AG09309 (cell line): Measurements from ENCODE around the gene LIME1.
A peak's percentile ranks its signal among the peaks of the same experiment; 100 is the strongest.

Source experiments
- DNase-seq: peaks from one replicate; pipeline ENCODE4 v3.0.0-alpha.2; 2010; ENCODE audit warnings: low read depth
- H3K4me3 ChIP-seq: 2 replicates; pipeline ENCODE4 v1.5.1; 2011; ENCODE audit warnings: mild to moderate bottlenecking, low read depth, low read length, moderate library complexity; ENCODE audit not compliant: control insufficient read depth
- TF ChIP-seq, protein P1 (sequence below): IDR thresholded peaks from 2 replicates; pipeline ENCODE4 v1.5.1; 2011; ENCODE audit warnings: mild to moderate bottlenecking, low read depth, low read length, inconsistent platforms; ENCODE audit not compliant: insufficient read depth, control insufficient read depth; ENCODE audit errors: missing control alignments

Gene LIME1

DNA sequence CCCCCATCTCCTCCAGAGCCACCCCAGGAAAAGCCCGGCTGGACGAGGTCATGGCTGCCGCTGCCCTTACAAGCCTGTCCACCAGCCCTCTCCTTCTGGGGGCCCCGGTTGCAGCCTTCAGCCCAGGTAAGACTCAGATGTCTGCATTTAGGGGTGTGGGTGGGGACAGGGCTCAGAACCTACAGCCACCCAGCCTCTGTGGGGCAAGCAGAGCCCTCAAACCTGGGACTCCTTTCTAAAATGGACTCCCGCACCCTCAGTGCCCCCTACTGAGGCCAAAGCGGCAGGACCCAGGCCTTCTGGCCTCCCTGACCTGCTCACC, 4.9 kb downstream of the LIME1 start:
- TF ChIP-seq, protein P1, sequence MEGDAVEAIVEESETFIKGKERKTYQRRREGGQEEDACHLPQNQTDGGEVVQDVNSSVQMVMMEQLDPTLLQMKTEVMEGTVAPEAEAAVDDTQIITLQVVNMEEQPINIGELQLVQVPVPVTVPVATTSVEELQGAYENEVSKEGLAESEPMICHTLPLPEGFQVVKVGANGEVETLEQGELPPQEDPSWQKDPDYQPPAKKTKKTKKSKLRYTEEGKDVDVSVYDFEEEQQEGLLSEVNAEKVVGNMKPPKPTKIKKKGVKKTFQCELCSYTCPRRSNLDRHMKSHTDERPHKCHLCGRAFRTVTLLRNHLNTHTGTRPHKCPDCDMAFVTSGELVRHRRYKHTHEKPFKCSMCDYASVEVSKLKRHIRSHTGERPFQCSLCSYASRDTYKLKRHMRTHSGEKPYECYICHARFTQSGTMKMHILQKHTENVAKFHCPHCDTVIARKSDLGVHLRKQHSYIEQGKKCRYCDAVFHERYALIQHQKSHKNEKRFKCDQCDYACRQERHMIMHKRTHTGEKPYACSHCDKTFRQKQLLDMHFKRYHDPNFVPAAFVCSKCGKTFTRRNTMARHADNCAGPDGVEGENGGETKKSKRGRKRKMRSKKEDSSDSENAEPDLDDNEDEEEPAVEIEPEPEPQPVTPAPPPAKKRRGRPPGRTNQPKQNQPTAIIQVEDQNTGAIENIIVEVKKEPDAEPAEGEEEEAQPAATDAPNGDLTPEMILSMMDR: no peak
- H3K4me3 ChIP-seq: peak overlapping the region; percentile 77
- DNase-seq: no peak

- DNase-seq: no peak
- TF ChIP-seq, protein P1: no peak
- H3K4me3 ChIP-seq: peak overlapping the region; percentile 77
These were observed 5.4 kb downstream of the LIME1 start for GRCh38 chr20:63741676-63742380.

DNA sequence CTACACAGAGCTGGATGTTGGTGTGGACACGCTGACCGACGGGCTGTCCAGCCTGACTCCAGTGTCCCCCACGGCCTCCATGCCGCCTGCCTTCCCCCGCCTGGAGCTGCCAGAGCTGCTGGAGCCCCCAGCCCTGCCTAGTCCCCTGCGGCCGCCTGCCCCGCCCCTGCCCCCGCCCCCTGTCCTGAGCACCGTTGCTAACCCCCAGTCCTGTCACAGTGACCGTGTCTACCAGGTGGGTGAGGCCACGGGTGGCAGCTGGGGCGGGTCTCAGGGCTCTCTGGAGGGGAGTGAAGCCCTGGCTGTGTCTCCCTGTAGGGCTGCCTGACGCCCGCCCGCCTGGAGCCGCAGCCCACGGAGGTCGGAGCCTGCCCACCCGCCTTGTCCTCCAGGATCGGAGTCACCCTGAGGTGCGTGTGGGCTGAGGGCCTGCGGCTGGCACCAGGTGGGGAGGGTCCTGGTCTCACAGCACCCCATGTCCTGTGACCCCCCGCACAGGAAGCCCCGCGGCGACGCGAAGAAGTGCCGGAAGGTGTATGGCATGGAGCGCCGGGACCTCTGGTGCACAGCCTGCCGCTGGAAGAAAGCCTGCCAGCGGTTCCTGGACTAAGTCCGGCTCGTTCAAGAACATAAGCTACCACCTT, 6.0 kb downstream of the LIME1 start:
- H3K4me3 ChIP-seq: no peak overlapping the region
- DNase-seq: no peak
- TF ChIP-seq, protein P1: no peak

- DNase-seq: no peak
- no peak overlapping the region for H3K4me3 ChIP-seq
- TF ChIP-seq, protein P1: no peak
These were observed 6.9 kb downstream of the LIME1 start for GRCh38 chr20:63743210-63743970.

- TF ChIP-seq, protein P1: no peak
- DNase-seq: no peak
- H3K4me3 ChIP-seq: no peak overlapping the region
These were observed 7.7 kb downstream of the LIME1 start for GRCh38 chr20:63744158-63744557.

DNA sequence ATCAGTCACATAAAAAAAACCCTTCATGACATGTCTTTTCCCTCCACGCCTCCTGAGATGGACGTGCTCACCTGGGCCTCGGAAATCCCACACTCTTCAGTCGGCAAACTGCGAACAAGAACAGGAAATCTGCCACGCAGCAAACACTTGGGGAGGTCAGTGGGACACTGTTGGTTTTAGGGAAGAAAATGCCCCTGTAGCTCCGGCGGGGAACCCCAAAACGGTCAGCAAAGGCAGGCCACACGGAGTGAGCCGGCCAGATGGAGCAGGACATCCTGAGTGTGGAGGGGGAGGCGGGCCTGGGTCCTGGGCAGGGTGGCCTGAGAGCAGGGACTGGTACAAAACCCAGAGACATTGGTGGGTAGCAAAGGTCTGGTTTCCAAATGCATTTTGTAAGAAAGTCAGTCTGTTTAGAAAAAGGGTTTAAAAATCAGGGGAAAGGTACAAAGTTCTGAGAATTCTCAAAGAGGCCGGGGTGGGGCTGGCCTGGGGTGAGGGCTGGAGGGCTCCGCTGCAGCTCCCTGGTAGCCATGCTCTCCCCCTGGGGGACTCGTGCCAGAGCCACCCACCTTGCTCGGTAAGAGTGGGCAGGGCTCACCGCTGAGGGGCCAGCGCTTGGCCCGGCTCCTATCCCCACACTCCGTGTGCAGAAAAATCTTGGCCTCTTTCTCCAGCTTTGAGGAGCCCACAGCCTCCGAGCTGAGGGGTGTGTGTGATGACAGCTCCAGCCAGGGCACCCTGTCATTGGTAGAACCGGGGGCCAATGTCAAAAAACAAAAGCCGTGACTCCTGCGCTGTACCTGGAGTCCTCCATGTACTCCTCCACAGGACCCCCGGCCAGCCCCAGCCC, 8.3 kb downstream of the LIME1 start:
- no peak overlapping the region for H3K4me3 ChIP-seq
- DNase-seq: no peak
- TF ChIP-seq, protein P1: no peak
